H9 (cell line): ENCODE measurements around the gene SLK. TPM values are rescaled to one million over a fixed set of nuclear protein-coding genes. Genes with fewer than 3 reads are reported as not detected.
A peak's percentile ranks its signal among the peaks of the same experiment; 100 is the strongest.

Source experiments
- DNase-seq: peaks from one replicate; pipeline ENCODE4 v3.0.0-alpha.2; 2017
- H2AFZ ChIP-seq: one replicate; pipeline ENCODE4 v1.6.1; 2013; ENCODE audit warnings: mild to moderate bottlenecking, low read length, control low read depth, moderate library complexity
- H2AK5ac ChIP-seq: 2 replicates; pipeline ENCODE4 v1.6.1; 2013; ENCODE audit warnings: low read length, control low read depth, mixed read lengths; ENCODE audit not compliant: insufficient read length
- H2BK120ac ChIP-seq: one replicate; pipeline ENCODE4 v1.6.1; 2013; ENCODE audit warnings: low read depth, mild to moderate bottlenecking, low read length, control low read depth, inconsistent platforms; ENCODE audit not compliant: poor library complexity, severe bottlenecking
- H2BK12ac ChIP-seq: 2 replicates; pipeline ENCODE4 v1.6.1; 2013; ENCODE audit warnings: low read length, control low read depth, mixed read lengths, low read depth; ENCODE audit not compliant: insufficient read length
- H2BK15ac ChIP-seq: 2 replicates; pipeline ENCODE4 v1.6.1; 2013; ENCODE audit warnings: low read depth, low read length, control low read depth
- H2BK20ac ChIP-seq: one replicate; pipeline ENCODE4 v1.6.1; 2013; ENCODE audit warnings: low read depth, mild to moderate bottlenecking, low read length, control low read depth, inconsistent platforms; ENCODE audit not compliant: poor library complexity, severe bottlenecking
- H2BK5ac ChIP-seq: 2 replicates; pipeline ENCODE4 v1.6.1; 2013; ENCODE audit warnings: low read length, control low read depth, mixed read lengths; ENCODE audit not compliant: insufficient read length
- H3K14ac ChIP-seq: 2 replicates; pipeline ENCODE4 v1.6.1; 2013; ENCODE audit warnings: low read length, control low read depth; ENCODE audit not compliant: insufficient read depth
- H3K18ac ChIP-seq: 2 replicates; pipeline ENCODE4 v1.6.1; 2013; ENCODE audit warnings: low read depth, mild to moderate bottlenecking, mixed read lengths, low read length, control low read depth; ENCODE audit not compliant: insufficient read length
- H3K23ac ChIP-seq: 2 replicates; pipeline ENCODE4 v1.6.1; 2013; ENCODE audit warnings: low read length, control low read depth, mixed read lengths, low read depth; ENCODE audit not compliant: insufficient read length
- H3K23me2 ChIP-seq: 2 replicates; pipeline ENCODE4 v1.6.1; 2013; ENCODE audit warnings: low read depth, mild to moderate bottlenecking, mixed read lengths, low read length, control low read depth; ENCODE audit not compliant: insufficient read length, poor library complexity, severe bottlenecking
- H3K27ac ChIP-seq: 2 replicates; pipeline ENCODE4 v1.5.1; 2013; ENCODE audit warnings: low read length, control low read depth, mixed read lengths, low read depth; ENCODE audit not compliant: insufficient read length
- H3K27me3 ChIP-seq: 2 replicates; pipeline ENCODE4 v1.6.1; 2013; ENCODE audit warnings: low read length, control low read depth, inconsistent platforms; ENCODE audit not compliant: insufficient read depth
- H3K4ac ChIP-seq: 2 replicates; pipeline ENCODE4 v1.6.1; 2013; ENCODE audit warnings: low read depth, mild to moderate bottlenecking, control low read depth, inconsistent platforms, low read length, moderate library complexity
- H3K4me1 ChIP-seq: 2 replicates; pipeline ENCODE4 v1.6.1; 2013; ENCODE audit warnings: low read length, control low read depth, inconsistent platforms; ENCODE audit not compliant: insufficient read depth
- H3K4me2 ChIP-seq: 2 replicates; pipeline ENCODE4 v1.6.1; 2013; ENCODE audit warnings: low read length, control low read depth, mixed read lengths; ENCODE audit not compliant: insufficient read length, insufficient read depth
- H3K56ac ChIP-seq: 2 replicates; pipeline ENCODE4 v1.6.1; 2013; ENCODE audit warnings: low read depth, mild to moderate bottlenecking, mixed read lengths, low read length, control low read depth; ENCODE audit not compliant: insufficient read length
- H3K79me1 ChIP-seq: 2 replicates; pipeline ENCODE4 v1.6.1; 2013; ENCODE audit warnings: low read depth, mild to moderate bottlenecking, moderate library complexity, low read length, control low read depth, inconsistent platforms; ENCODE audit not compliant: insufficient read depth, poor library complexity, severe bottlenecking
- H3K79me2 ChIP-seq: 2 replicates; pipeline ENCODE4 v1.6.1; 2013; ENCODE audit warnings: low read length, control low read depth, inconsistent platforms; ENCODE audit not compliant: insufficient read depth
- H3K9ac ChIP-seq: 2 replicates; pipeline ENCODE4 v1.6.1; 2013; ENCODE audit warnings: low read length, control low read depth, mixed read lengths; ENCODE audit not compliant: insufficient read length; ENCODE audit errors: extremely low read depth
- H3K9me3 ChIP-seq: one replicate; pipeline ENCODE4 v1.6.1; 2013; ENCODE audit warnings: low read depth, low read length, inconsistent platforms; ENCODE audit not compliant: control insufficient read depth
- H3T11ph ChIP-seq: one replicate; pipeline ENCODE4 v1.6.1; 2013; ENCODE audit warnings: mild to moderate bottlenecking, low read length, control low read depth, inconsistent platforms
- H4K20me1 ChIP-seq: one replicate; pipeline ENCODE4 v1.6.1; 2013; ENCODE audit not compliant: control insufficient read depth, insufficient read length, insufficient read depth
- H4K5ac ChIP-seq: 2 replicates; pipeline ENCODE4 v1.6.1; 2013; ENCODE audit warnings: low read depth, mild to moderate bottlenecking, mixed read lengths, low read length, control low read depth; ENCODE audit not compliant: insufficient read length
- H4K8ac ChIP-seq: replicated peaks from 2 replicates; pipeline ENCODE4 v1.6.1; 2013; ENCODE audit warnings: low read length, control low read depth, mixed read lengths, low read depth; ENCODE audit not compliant: insufficient read length
- H4K91ac ChIP-seq: 2 replicates; pipeline ENCODE4 v1.6.1; 2013; ENCODE audit warnings: low read depth, mild to moderate bottlenecking, moderate library complexity, mixed read lengths, low read length, control low read depth; ENCODE audit not compliant: insufficient read length
- H3K27ac Mint-ChIP-seq, 3 experiments: 2 replicates in 2 of 3; 3 replicates in 1 of 3; pipeline ENCODE4 v1.8.0; 2020 to 2021; ENCODE audit warnings: mixed read lengths in 3 of 3, mild to moderate bottlenecking in 1 of 3, moderate library complexity in 1 of 3
- H3K27me3 Mint-ChIP-seq: 2 replicates; pipeline ENCODE4 v1.8.0; 2021; ENCODE audit warnings: low read depth, mild to moderate bottlenecking, moderate library complexity, mixed read lengths
- H3K36me3 Mint-ChIP-seq, 3 experiments: 2 replicates in 2 of 3; 3 replicates in 1 of 3; pipeline ENCODE4 v1.8.0; 2020 to 2021; ENCODE audit warnings: low read depth in 3 of 3, mixed read lengths in 3 of 3; ENCODE audit not compliant: insufficient read depth in 1 of 3
- H3K4me1 Mint-ChIP-seq, 2 experiments: 2 replicates each; pipeline ENCODE4 v1.8.0; 2020; ENCODE audit warnings: mixed read lengths in 2 of 2
- H3K4me3 Mint-ChIP-seq, 2 experiments: 2 replicates in 1 of 2; 3 replicates in 1 of 2; pipeline ENCODE4 v1.8.0; 2020 to 2021; ENCODE audit warnings: mild to moderate bottlenecking in 2 of 2, mixed read lengths in 2 of 2, moderate library complexity in 1 of 2
- H3K9me3 Mint-ChIP-seq, 2 experiments: 2 replicates in 1 of 2; 3 replicates in 1 of 2; pipeline ENCODE4 v1.8.0; 2020; ENCODE audit warnings: mild to moderate bottlenecking in 2 of 2, mixed read lengths in 2 of 2, moderate library complexity in 1 of 2
- WGBS: extraction: QIAGEN DNeasy Blood & Tissue Kit; methylation state at CpG from one replicate; pipeline ENCODE4 v1.1.7; 2013; ENCODE audit warnings: missing lambda C conversion rate, low lambda C conversion rate, mixed read lengths; ENCODE audit not compliant: insufficient read length; ENCODE audit errors: extremely low coverage; 5-methylcytosine and 5-hydroxymethylcytosine counted together
- total RNA-seq: library from RNA; stranded (reverse); gene quantifications from 2 replicates; pipeline ENCODE4 v1.2.1, GENCODE V29; 2021
- TF ChIP-seq, protein P1 (sequence below): fragments of 200-600 bp; sonication (generic); conservative IDR thresholded peaks from 3 replicates; pipeline ENCODE4 v1.8.0; 2021; ENCODE audit warnings: antibody characterized with exemption, mild to moderate bottlenecking

The SLK gene
- total RNA-seq, 1 experiment from 2014 or later = 21.0 TPM

GRCh38 chr10:104054430-104054829, 87.5 kb downstream of the SLK start:
- H3K79me2 ChIP-seq = no peaks in the 10 kb centered on the region
- no peak overlapping the region for H3K56ac ChIP-seq
- no peak overlapping the region for H2AFZ ChIP-seq
- H2BK5ac ChIP-seq = no peak overlapping the region
- H3K27ac ChIP-seq = no peak overlapping the region
- no peak overlapping the region for H4K8ac ChIP-seq
- H3K9me3 ChIP-seq = no peaks in the 10 kb centered on the region
- no peak overlapping the region for H3K9ac ChIP-seq
- no peaks in the 10 kb centered on the region for H3K79me1 ChIP-seq
- H4K20me1 ChIP-seq = no peaks in the 10 kb centered on the region
- no peaks in the 10 kb centered on the region for H3K23me2 ChIP-seq
- H3K14ac ChIP-seq = no peak overlapping the region
- H2BK12ac ChIP-seq = no peak overlapping the region
- Mint-ChIP-seq H3K4me3 (no peak overlapping the region), H3K4me1 (peaks cover 29 to 32% of the 10 kb centered on the region in 2 experiments), H3K27ac (peak overlapping the region; percentile 6 to 76 (median 75); a peak in 4 of 7 replicates), H3K9me3 (no peaks in the 10 kb centered on the region), H3K27me3 (peaks cover 1% of the 10 kb centered on the region), H3K36me3 (no peaks in the 10 kb centered on the region)
- TF ChIP-seq, protein P1, sequence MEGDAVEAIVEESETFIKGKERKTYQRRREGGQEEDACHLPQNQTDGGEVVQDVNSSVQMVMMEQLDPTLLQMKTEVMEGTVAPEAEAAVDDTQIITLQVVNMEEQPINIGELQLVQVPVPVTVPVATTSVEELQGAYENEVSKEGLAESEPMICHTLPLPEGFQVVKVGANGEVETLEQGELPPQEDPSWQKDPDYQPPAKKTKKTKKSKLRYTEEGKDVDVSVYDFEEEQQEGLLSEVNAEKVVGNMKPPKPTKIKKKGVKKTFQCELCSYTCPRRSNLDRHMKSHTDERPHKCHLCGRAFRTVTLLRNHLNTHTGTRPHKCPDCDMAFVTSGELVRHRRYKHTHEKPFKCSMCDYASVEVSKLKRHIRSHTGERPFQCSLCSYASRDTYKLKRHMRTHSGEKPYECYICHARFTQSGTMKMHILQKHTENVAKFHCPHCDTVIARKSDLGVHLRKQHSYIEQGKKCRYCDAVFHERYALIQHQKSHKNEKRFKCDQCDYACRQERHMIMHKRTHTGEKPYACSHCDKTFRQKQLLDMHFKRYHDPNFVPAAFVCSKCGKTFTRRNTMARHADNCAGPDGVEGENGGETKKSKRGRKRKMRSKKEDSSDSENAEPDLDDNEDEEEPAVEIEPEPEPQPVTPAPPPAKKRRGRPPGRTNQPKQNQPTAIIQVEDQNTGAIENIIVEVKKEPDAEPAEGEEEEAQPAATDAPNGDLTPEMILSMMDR = no peak
- no peak overlapping the region for H4K91ac ChIP-seq
- no peak overlapping the region for H3T11ph ChIP-seq
- no peak overlapping the region for H3K4ac ChIP-seq
- no peak overlapping the region for H3K18ac ChIP-seq
- H4K5ac ChIP-seq = no peak overlapping the region
- H3K23ac ChIP-seq = no peak overlapping the region
- DNase-seq = no peak
- no peak overlapping the region for H2AK5ac ChIP-seq
- H2BK20ac ChIP-seq = no peak overlapping the region
- no peak overlapping the region for H2BK15ac ChIP-seq
- WGBS = no CpG with 5 or more reads among the region's 8 CpGs
- H2BK120ac ChIP-seq = no peak overlapping the region
- H3K27me3 ChIP-seq = no peaks in the 10 kb centered on the region; the same call in 1 of the 2 replicates
- H3K4me2 ChIP-seq = no peak overlapping the region
- H3K4me1 ChIP-seq = peaks cover 3% of the 10 kb centered on the region; the same call in 1 of the 2 replicates
